Measurements from ENCODE around the gene NOG. TPM values are rescaled to one million over a fixed set of nuclear protein-coding genes. Genes with fewer than 3 reads are reported as not detected.

Gene NOG
- total RNA-seq, 1 experiment from 2014 or later: 0.25 TPM

- peaks cover 2 to 4% of the 10 kb centered on the region in 2 experiments; a peak in 2 of 4 replicates for H3K4me1 ChIP-seq (ENCODE audit: control insufficient read depth in 1 of 2, insufficient read depth in 2 of 2, low read length in 2 of 2)
- POLR2A ChIA-PET: no interaction called here
- no peak overlapping the region for H3K4me3 ChIP-seq (replicated peaks in 1 of 2; ENCODE audit: low read depth in 1 of 2, low read length in 2 of 2)
These were observed 31.4 kb downstream of the NOG start for GRCh38 chr17:56624912-56625311.

GRCh38 chr17:56629531-56630075, 36.1 kb downstream of the NOG start:
- CTCF ChIA-PET: interaction anchor here (1.0 to 1.8 kb wide), 5 partner anchors 8 to 86 kb away, joined by 3 to 6 read pairs (median 5); partner anchors contain the start of gene NOG

More at GRCh38 chr17:56624912-56625311, 31.4 kb downstream of the NOG start:
- Histone ChIP-seq H3K36me3 (ENCODE audit: control insufficient read depth in 1 of 2, insufficient read depth in 2 of 2, low read length in 2 of 2) (no peaks in the 10 kb centered on the region), H3K9ac (ENCODE audit: low read length) (no peak overlapping the region), H4K20me1 (ENCODE audit: insufficient read depth) (no peaks in the 10 kb centered on the region), H3K4me2 (ENCODE audit: low read length) (no peak overlapping the region), H3K9me2 (ENCODE audit: insufficient read depth) (no peaks in the 10 kb centered on the region), H2AFZ (ENCODE audit: low read depth, low read length, poor library complexity, severe bottlenecking) (no peak overlapping the region), H3K79me2 (ENCODE audit: insufficient read depth, low read length) (no peaks in the 10 kb centered on the region), H3K27ac (ENCODE audit: low read depth, low read length) (no peak overlapping the region), H3K9me3 (ENCODE audit: control insufficient read depth in 1 of 2, insufficient read depth in 1 of 2, low read depth in 1 of 2, low read length in 2 of 2) (no peaks in the 10 kb centered on the region), H3K27me3 (ENCODE audit: insufficient read depth, low read length) (peaks cover 5% of the 10 kb centered on the region; the same call in 1 of the 2 replicates)
- intact Hi-C loops (cut with micrococcal nuclease): no loop called here
- CTCF ChIA-PET: no interaction called here
- RAD21 ChIA-PET (ENCODE audit: low non-redundant PET in 1 of 2, low total read pairs in 2 of 2, uncharacterized antibody in 2 of 2, unreplicated experiment in 2 of 2): no interaction called here
- no TSS peak for BruUV-seq (replicated peaks)
- ATAC-seq (no peak), DNase-seq (ENCODE audit: low read depth, low spot score) (no peak)
- TF ChIP-seq FOSL1 (IDR thresholded peaks at IDR 0.05; ENCODE audit: low read depth) (no peak), ZNF274 (IDR thresholded peaks at IDR 0.05; ENCODE audit: low read depth, low read length) (no peak), ATF3 (IDR thresholded peaks at IDR 0.05) (no peak), EGR1 (IDR thresholded peaks at IDR 0.05; ENCODE audit: low read depth) (no peak)

More at GRCh38 chr17:56629531-56630075, 36.1 kb downstream of the NOG start:
- RAD21 ChIA-PET (ENCODE audit: low non-redundant PET in 1 of 2, low total read pairs in 2 of 2, uncharacterized antibody in 2 of 2, unreplicated experiment in 2 of 2): interaction anchor here (0.8 to 1.2 kb wide), 3 partner anchors 36 to 130 kb away, joined by 3 to 4 read pairs (median 4); partner anchors contain the start of gene NOG (in 1 of the 2)
- no peak overlapping the region for H2AFZ ChIP-seq (ENCODE audit: low read depth, low read length, poor library complexity, severe bottlenecking)
- H3K36me3 ChIP-seq (ENCODE audit: control insufficient read depth in 1 of 2, insufficient read depth in 2 of 2, low read length in 2 of 2): no peaks in the 10 kb centered on the region
- no peak overlapping the region for H3K9ac ChIP-seq (ENCODE audit: low read length)
- H4K20me1 ChIP-seq (ENCODE audit: insufficient read depth): no peaks in the 10 kb centered on the region
- H3K27ac ChIP-seq (ENCODE audit: low read depth, low read length): no peak overlapping the region
- no peak overlapping the region for H3K4me3 ChIP-seq (replicated peaks in 1 of 2; ENCODE audit: low read depth in 1 of 2, low read length in 2 of 2)
- DNase-seq (ENCODE audit: low read depth, low spot score) (peak; percentile 31), ATAC-seq (peak; percentile 99)
- TF ChIP-seq POLR2AphosphoS5 (IDR thresholded peaks at IDR 0.05; ENCODE audit: low read depth, low read length) (no peak), CEBPB (IDR thresholded peaks at IDR 0.05; ENCODE audit: low read depth) (no peak), CTCF (IDR thresholded peaks at IDR 0.05 in 2 of 3, conservative IDR thresholded peaks at IDR 0.05 in 1 of 3; ENCODE audit: borderline replicate concordance in 1 of 3, insufficient read depth in 1 of 3, low read depth in 2 of 3, low read length in 2 of 3) (peak in 2 of 3 experiments; percentile 70 to 77; a peak in 4 of 6 replicates), SP1 (IDR thresholded peaks at IDR 0.05; ENCODE audit: low read depth) (no peak), POLR2A (IDR thresholded peaks at IDR 0.05; ENCODE audit: borderline replicate concordance, extremely low read depth, insufficient read depth, insufficient read length) (no peak)
- no TSS peak for BruUV-seq (replicated peaks)
- POLR2A ChIA-PET: no interaction called here
- no peaks in the 10 kb centered on the region for H3K79me2 ChIP-seq (ENCODE audit: insufficient read depth, low read length)
- H3K27me3 ChIP-seq (ENCODE audit: insufficient read depth, low read length): peaks cover 5% of the 10 kb centered on the region; the same call in 1 of the 2 replicates
- intact Hi-C loops (cut with micrococcal nuclease): no loop called here
- no peaks in the 10 kb centered on the region for H3K9me3 ChIP-seq (ENCODE audit: control insufficient read depth in 1 of 2, insufficient read depth in 1 of 2, low read depth in 1 of 2, low read length in 2 of 2)
- no peak overlapping the region for H3K4me2 ChIP-seq (ENCODE audit: low read length)
- no peaks in the 10 kb centered on the region for H3K9me2 ChIP-seq (ENCODE audit: insufficient read depth)
- peaks cover 2 to 4% of the 10 kb centered on the region in 2 experiments; a peak in 2 of 4 replicates for H3K4me1 ChIP-seq (ENCODE audit: control insufficient read depth in 1 of 2, insufficient read depth in 2 of 2, low read length in 2 of 2)
